ENCODE results near the gene MAML2. TPM values are rescaled to one million over a fixed set of nuclear protein-coding genes. Genes with fewer than 3 reads are reported as not detected.

MAML2 gene
- total RNA-seq, 2 experiments from 2014 or later = 0.15 to 1.0 TPM

GRCh38 chr11:96326959-96327358, 16.0 kb downstream of the MAML2 start:
- no peaks in the 10 kb centered on the region for H3K9me3 ChIP-seq (ENCODE audit: low read length)
- no peak overlapping the region for H2AFZ ChIP-seq (ENCODE audit: low read length)
- no peak overlapping the region for H3K4me3 ChIP-seq (ENCODE audit: low read depth, low read length, poor library complexity, severe bottlenecking)
- no peak overlapping the region for H3K27ac ChIP-seq (ENCODE audit: low read depth, low read length, poor library complexity, severe bottlenecking)
- intact Hi-C loops (cut with micrococcal nuclease; ENCODE audit: unreplicated experiment) = no loop called here
- H3K79me2 ChIP-seq (ENCODE audit: insufficient read depth, low read depth, low read length) = no peaks in the 10 kb centered on the region
- no peak for DNase-seq (ENCODE audit: low spot score)
- TF ChIP-seq CTCF (conservative IDR thresholded peaks at IDR 0.05; ENCODE audit: low read length) (no peak), EZH2phosphoT487 (IDR thresholded peaks at IDR 0.05; ENCODE audit: borderline replicate concordance, low read depth, low read length) (no peak)
- H3K4me2 ChIP-seq (ENCODE audit: low read length) = no peak overlapping the region
- CTCF ChIA-PET (ENCODE audit: unreplicated experiment) = interaction anchor here (0.6 kb wide), 1 partner anchor 285 kb away, joined by 4 read pairs; no protein-coding TSS in a partner anchor
- H4K20me1 ChIP-seq (ENCODE audit: insufficient read depth, low read length) = no peaks in the 10 kb centered on the region
- no TSS peak for BruUV-seq (replicated peaks)
- POLR2A ChIA-PET = interaction anchor here (0.6 kb wide), 1 partner anchor 41 kb away, joined by 3 read pairs; no protein-coding TSS in a partner anchor
- no peaks in the 10 kb centered on the region for H3K9me2 ChIP-seq (ENCODE audit: insufficient read depth, low read length)
- H3K36me3 ChIP-seq (ENCODE audit: insufficient read depth, low read length) = no peaks in the 10 kb centered on the region
- no peaks in the 10 kb centered on the region for H3K4me1 ChIP-seq (ENCODE audit: insufficient read depth, low read length, poor library complexity, severe bottlenecking)

DNA sequence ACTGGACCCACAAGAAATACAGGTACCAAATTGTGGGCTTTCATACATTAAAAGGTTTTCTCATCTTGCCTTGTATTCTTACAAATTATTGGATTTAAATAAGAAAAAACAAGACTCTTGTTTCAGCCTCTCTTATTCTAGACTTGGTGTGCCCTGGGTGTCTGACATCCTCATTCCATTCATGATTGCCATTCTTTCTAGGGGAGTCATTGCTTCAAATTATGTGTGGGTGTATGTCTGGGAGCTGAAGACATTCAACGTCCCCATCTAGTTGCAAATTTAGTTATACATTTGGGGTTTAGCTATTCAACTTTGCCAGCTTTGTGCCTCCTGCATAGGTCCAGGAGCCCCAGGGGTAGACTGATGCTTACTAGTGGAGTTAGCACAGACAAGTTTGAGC, 18.1 kb downstream of the MAML2 start:
- POLR2A ChIA-PET = interaction anchor here (0.9 to 1.8 kb wide), 3 partner anchors 10 to 47 kb away, joined by 3 to 5 read pairs (median 3); no protein-coding TSS in a partner anchor
- CTCF ChIA-PET (ENCODE audit: unreplicated experiment) = no interaction called here
- H3K9me2 ChIP-seq (ENCODE audit: insufficient read depth, low read length) = no peaks in the 10 kb centered on the region
- H3K9me3 ChIP-seq (ENCODE audit: low read length) = no peaks in the 10 kb centered on the region
- H3K36me3 ChIP-seq (ENCODE audit: insufficient read depth, low read length) = no peaks in the 10 kb centered on the region
- no peak overlapping the region for H3K27ac ChIP-seq (ENCODE audit: low read depth, low read length, poor library complexity, severe bottlenecking)
- H3K4me3 ChIP-seq (ENCODE audit: low read depth, low read length, poor library complexity, severe bottlenecking) = no peak overlapping the region
- intact Hi-C loops (cut with micrococcal nuclease; ENCODE audit: unreplicated experiment) = no loop called here
- no TSS peak for BruUV-seq (replicated peaks)
- no peaks in the 10 kb centered on the region for H4K20me1 ChIP-seq (ENCODE audit: insufficient read depth, low read length)
- TF ChIP-seq CTCF (conservative IDR thresholded peaks at IDR 0.05; ENCODE audit: low read length) (no peak), EZH2phosphoT487 (IDR thresholded peaks at IDR 0.05; ENCODE audit: borderline replicate concordance, low read depth, low read length) (no peak)
- DNase-seq (ENCODE audit: low spot score) = no peak
- H3K4me1 ChIP-seq (ENCODE audit: insufficient read depth, low read length, poor library complexity, severe bottlenecking) = no peaks in the 10 kb centered on the region
- no peak overlapping the region for H3K4me2 ChIP-seq (ENCODE audit: low read length)
- no peaks in the 10 kb centered on the region for H3K79me2 ChIP-seq (ENCODE audit: insufficient read depth, low read depth, low read length)
- no peak overlapping the region for H2AFZ ChIP-seq (ENCODE audit: low read length)

DNA sequence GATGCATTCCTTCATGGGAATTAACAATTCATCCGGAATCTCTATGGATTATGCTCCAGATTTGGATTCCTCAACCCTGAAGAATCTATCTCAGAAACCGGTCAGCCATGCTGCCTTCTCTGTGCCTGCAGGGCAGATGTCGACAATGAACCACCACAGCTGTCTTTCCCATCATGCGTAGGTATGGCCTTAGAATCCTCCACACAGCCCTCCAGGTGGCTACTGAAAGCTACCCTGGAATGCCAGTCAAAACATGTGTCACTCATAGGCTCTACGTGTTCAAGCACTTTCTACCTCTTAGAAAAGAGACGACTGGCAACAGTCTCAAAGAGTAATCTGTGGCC, 19.4 kb downstream of the MAML2 start:
- Histone ChIP-seq H3K9me3 (ENCODE audit: low read length) (no peaks in the 10 kb centered on the region), H3K9me2 (ENCODE audit: insufficient read depth, low read length) (no peaks in the 10 kb centered on the region), H2AFZ (ENCODE audit: low read length) (no peak overlapping the region), H3K27ac (ENCODE audit: low read depth, low read length, poor library complexity, severe bottlenecking) (no peak overlapping the region), H3K4me2 (ENCODE audit: low read length) (no peak overlapping the region), H3K4me1 (ENCODE audit: insufficient read depth, low read length, poor library complexity, severe bottlenecking) (no peaks in the 10 kb centered on the region), H3K36me3 (ENCODE audit: insufficient read depth, low read length) (no peaks in the 10 kb centered on the region), H4K20me1 (ENCODE audit: insufficient read depth, low read length) (no peaks in the 10 kb centered on the region), H3K4me3 (ENCODE audit: low read depth, low read length, poor library complexity, severe bottlenecking) (no peak overlapping the region), H3K79me2 (ENCODE audit: insufficient read depth, low read depth, low read length) (no peaks in the 10 kb centered on the region)
- ChIA-PET POLR2A (no interaction called here), CTCF (ENCODE audit: unreplicated experiment) (interaction anchor here (0.6 kb wide), 1 partner anchor 44 kb away, joined by 3 read pairs; no protein-coding TSS in a partner anchor)
- no TSS peak for BruUV-seq (replicated peaks)
- no peak for TF ChIP-seq CTCF (conservative IDR thresholded peaks at IDR 0.05; ENCODE audit: low read length)
- no peak for TF ChIP-seq EZH2phosphoT487 (IDR thresholded peaks at IDR 0.05; ENCODE audit: borderline replicate concordance, low read depth, low read length)
- intact Hi-C loops (cut with micrococcal nuclease; ENCODE audit: unreplicated experiment) = no loop called here
- no peak for DNase-seq (ENCODE audit: low spot score)
